Amniotic stem cell (primary cell): ENCODE measurements around the gene SCG5.
A peak's percentile ranks its signal among the peaks of the same experiment; 100 is the strongest.

ENCODE experiments used
- DNase-seq: peaks from one replicate; lab custom pipeline; 2025; lab: John Stamatoyannopoulos, UW

The SCG5 gene

GRCh38 chr15:32659340-32660155, 18.0 kb downstream of the SCG5 start:
- peak; percentile 80 for DNase-seq

- DNase-seq = no peak
Observed at GRCh38 chr15:32663671-32664070, 22.2 kb downstream of the SCG5 start.

GRCh38 chr15:32664796-32665195, 23.3 kb downstream of the SCG5 start:
- DNase-seq = no peak

- no peak for DNase-seq
Observed at GRCh38 chr15:32667321-32667720, 25.8 kb downstream of the SCG5 start.

GRCh38 chr15:32668942-32669341, 27.4 kb downstream of the SCG5 start:
- DNase-seq = no peak

- peak; percentile 62 for DNase-seq
Observed at GRCh38 chr15:32669896-32670611, 28.5 kb downstream of the SCG5 start.

GRCh38 chr15:32670623-32671022, 29.1 kb downstream of the SCG5 start:
- DNase-seq = no peak

GRCh38 chr15:32671339-32672325, 30.1 kb downstream of the SCG5 start:
- no peak for DNase-seq

GRCh38 chr15:32674681-32675080, 33.2 kb downstream of the SCG5 start:
- DNase-seq = no peak

- no peak for DNase-seq
Observed at GRCh38 chr15:32675466-32675865, 34.0 kb downstream of the SCG5 start.

- DNase-seq = no peak
Observed at GRCh38 chr15:32676169-32676568, 34.7 kb downstream of the SCG5 start.

- DNase-seq = no peak
Observed at GRCh38 chr15:32677238-32677750, 35.8 kb downstream of the SCG5 start.

- no peak for DNase-seq
Observed at GRCh38 chr15:32679298-32679690, 37.8 kb downstream of the SCG5 start.

- DNase-seq = peak; percentile 75
Observed at GRCh38 chr15:32682569-32682968, 41.1 kb downstream of the SCG5 start.

GRCh38 chr15:32682977-32683630, 41.6 kb downstream of the SCG5 start:
- DNase-seq = no peak

- no peak for DNase-seq
Observed at GRCh38 chr15:32683906-32684584, 42.5 kb downstream of the SCG5 start.

GRCh38 chr15:32685576-32685975, 44.1 kb downstream of the SCG5 start:
- DNase-seq = no peak

GRCh38 chr15:32687556-32687955, 46.0 kb downstream of the SCG5 start:
- DNase-seq = no peak

- DNase-seq = no peak
Observed at GRCh38 chr15:32688151-32688639, 46.7 kb downstream of the SCG5 start.

- no peak for DNase-seq
Observed at GRCh38 chr15:32690941-32691688, 49.6 kb downstream of the SCG5 start.
